GM19455 (cell line): Measurements from ENCODE around the gene EPRS1.
A peak's percentile ranks its signal among the peaks of the same experiment; 100 is the strongest.

Experiments
- ATAC-seq: cut with Tn5 transposase; IDR thresholded peaks from one replicate; pipeline ENCODE4 v1.9.1; 2021; ENCODE audit not compliant: unreplicated experiment

The EPRS1 gene

GRCh38 chr1:220046052-220046930 is at the start of gene EPRS1:
Gene EPRS1, minus strand, starts transcription at chr1:220046505. Its CDS starts 117 bp downstream, at chr1:220046388.
- ATAC-seq, result peak; percentile 98

- peak; percentile 57 for ATAC-seq
These were observed 48.0 kb upstream of the EPRS1 start, which contains the start of gene IARS2 for GRCh38 chr1:220094016-220094911. Gene IARS2, plus strand, starts transcription at chr1:220094132. Its CDS starts 85 bp downstream, at chr1:220094217.

GRCh38 chr1:220093361-220094015 is 47.2 kb upstream of the EPRS1 start:
- peak; percentile 12 for ATAC-seq

- no peak for ATAC-seq
These were observed 46.4 kb upstream of the EPRS1 start for GRCh38 chr1:220092694-220093093.

- peak; percentile 55 for ATAC-seq
These were observed 43.6 kb upstream of the EPRS1 start, which contains the start of gene BPNT1 for GRCh38 chr1:220089650-220090556. Gene BPNT1, minus strand, starts transcription at chr1:220089788. Its CDS starts 9,942 bp downstream, at chr1:220079846.

- peak; percentile 46 for ATAC-seq
These were observed 40.0 kb upstream of the EPRS1 start for GRCh38 chr1:220086261-220086686.

GRCh38 chr1:220084460-220084859 is 38.2 kb upstream of the EPRS1 start:
- ATAC-seq, result no peak

- ATAC-seq, result no peak
These were observed 31.6 kb upstream of the EPRS1 start for GRCh38 chr1:220077887-220078286.

- ATAC-seq, result no peak
These were observed 30.8 kb upstream of the EPRS1 start for GRCh38 chr1:220076861-220077762.

- ATAC-seq, result no peak
These were observed 21.2 kb upstream of the EPRS1 start for GRCh38 chr1:220067269-220068204.

- no peak for ATAC-seq
These were observed 16.3 kb upstream of the EPRS1 start for GRCh38 chr1:220062629-220063028.

GRCh38 chr1:220060876-220061275 is 14.6 kb upstream of the EPRS1 start:
- ATAC-seq, result no peak

- no peak for ATAC-seq
These were observed 10.1 kb upstream of the EPRS1 start for GRCh38 chr1:220056374-220056773.

GRCh38 chr1:220045356-220046051 is 801 bp downstream of the EPRS1 start:
- ATAC-seq, result peak; percentile 21

GRCh38 chr1:220044678-220045355 is 1.5 kb downstream of the EPRS1 start:
- ATAC-seq, result no peak

GRCh38 chr1:220043646-220044045 is 2.7 kb downstream of the EPRS1 start:
- ATAC-seq, result no peak
